Transverse colon (tissue), 4 donors: ENCODE data around the gene PTPRF. TPM values are rescaled to one million over a fixed set of nuclear protein-coding genes. Genes with fewer than 3 reads are reported as not detected.

Experiments used
- DNase-seq: peaks from one replicate; pipeline ENCODE4 v3.0.0-alpha.2; 2019
- H3K27ac ChIP-seq, 4 donors: fragments of 200-600 bp; sonication (generic); 2 replicates each; pipeline ENCODE4 v1.5.1; 2016 to 2018; ENCODE audit warnings: inconsistent platforms in 4 of 4
- H3K27me3 ChIP-seq: fragments of 200-600 bp; sonication (generic); 2 replicates; pipeline ENCODE4 v1.5.1; 2017; ENCODE audit warnings: inconsistent platforms
- H3K36me3 ChIP-seq, 4 donors: fragments of 200-600 bp; sonication (generic); 2 replicates each; pipeline ENCODE4 v1.5.1; 2017 to 2019; ENCODE audit warnings: inconsistent platforms in 4 of 4
- H3K4me1 ChIP-seq, 4 donors: fragments of 200-600 bp; sonication (generic); 2 replicates each; pipeline ENCODE4 v1.5.1; 2017 to 2020; ENCODE audit warnings: inconsistent platforms in 4 of 4
- H3K4me3 ChIP-seq, 4 donors: fragments of 200-600 bp; sonication (generic); 1 replicate in 1 of 4; 2 replicates in 3 of 4; pipeline versions ENCODE4 v1.5.1 to v1.6.1; 2017 to 2019; ENCODE audit warnings: inconsistent platforms in 4 of 4
- H3K9me3 ChIP-seq, 2 donors: fragments of 200-600 bp; sonication (generic); 2 replicates each; pipeline ENCODE4 v1.5.1; 2017 to 2019; ENCODE audit warnings: inconsistent platforms in 2 of 2
- EP300 ChIP-seq: sonication (generic); formaldehyde crosslinking; IDR thresholded peaks from one replicate; pipeline ENCODE4 v1.6.1; 2017; ENCODE audit warnings: antibody characterized with exemption, low read depth
- POLR2A ChIP-seq: fragments of 450-650 bp; IDR thresholded peaks from one replicate; pipeline ENCODE4 v1.6.1; 2016; ENCODE audit warnings: antibody characterized with exemption, mild to moderate bottlenecking, moderate library complexity
- POLR2AphosphoS5 ChIP-seq, 3 donors: sonication (generic); formaldehyde crosslinking; IDR thresholded peaks; one replicate each; pipeline ENCODE4 v1.6.1; 2016; ENCODE audit warnings: antibody characterized with exemption in 3 of 3
- WGBS, 2 donors: methylation state at CpG; one replicate each; pipeline ENCODE4 v1.1.5; 2018; ENCODE audit warnings: low coverage in 1 of 2; 5-methylcytosine and 5-hydroxymethylcytosine counted together
- in situ Hi-C, 4 donors: fragments of 200-750 bp; cut with MboI; loops; one replicate each; pipeline versions ENCODE4 v1.15.0 to v1.15.1; 2017; ENCODE audit warnings: low sequenced_read_pairs in 3 of 4, low pct_ligation_motif_present in 1 of 4, low pct_unique_long_range_greater_than_20kb in 1 of 4
- intact Hi-C: fragments of 100-400 bp; cut with DNase I; formaldehyde crosslinking; loops from one replicate; pipeline ENCODE4 v1.15.1; 2023; ENCODE audit warnings: low total_unique reads
- total RNA-seq, 4 donors: library from RNA; depleted of rRNA; stranded (reverse); fragments of >200 nt; gene quantifications; one replicate each; pipeline ENCODE4 v1.1.0, GENCODE V29; 2016
- TF ChIP-seq, protein P1 (sequence below), 5 experiments: fragments of 200-600 bp in 3 of 5; fragments of 450-650 bp in 2 of 5; sonication (generic) in 3 of 5; IDR thresholded peaks; 1 replicate in 2 of 5; 2 replicates in 3 of 5; pipeline ENCODE4 v1.5.1; 2016 to 2017; ENCODE audit warnings: antibody characterized with exemption in 5 of 5, inconsistent platforms in 3 of 5, mild to moderate bottlenecking in 2 of 5, moderate library complexity in 1 of 5

The PTPRF gene
- total RNA-seq, 4 donors from 2014 or later, result 278 to 549 (median 404) TPM

DNA sequence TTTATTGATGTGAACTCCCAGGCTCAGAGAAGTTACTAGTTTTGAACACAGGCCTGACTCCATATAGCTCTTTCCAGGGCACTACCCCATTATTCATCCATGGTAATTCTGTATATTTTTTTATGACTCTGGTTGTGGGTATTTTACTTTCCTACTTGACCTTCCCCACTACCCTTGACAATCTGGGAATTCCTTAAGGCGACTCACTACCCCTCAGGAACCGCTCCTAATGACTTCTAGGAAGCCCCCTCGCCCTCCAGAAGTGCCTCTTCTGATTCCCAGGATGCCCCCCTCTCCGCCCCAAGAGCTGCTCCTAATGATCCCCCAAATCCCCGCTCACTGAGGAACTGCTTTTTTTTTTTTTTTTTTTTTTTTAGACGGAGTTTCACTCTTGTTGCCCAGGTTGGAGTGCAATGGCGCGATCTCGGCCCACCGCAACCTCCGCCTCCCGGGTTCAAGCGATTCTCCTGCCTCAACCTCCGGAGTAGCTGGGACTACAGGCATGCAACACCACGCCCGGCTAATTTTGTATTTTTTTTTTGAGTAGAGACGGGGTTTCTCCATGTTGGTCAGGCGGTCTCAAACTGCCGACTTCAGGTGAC, 118.3 kb downstream of the PTPRF start:
- in situ Hi-C loops, result loop anchor here in 1 of 4 donors (25.0 kb wide), 1 partner anchor 212 kb away; no protein-coding TSS in a partner anchor
- H3K4me3 ChIP-seq, result peak overlapping the region; percentile 27 to 84 (median 68)
- 41 to 64% methylated on average over 3 to 13 of the region's 19 CpGs for WGBS, 2 donors

GRCh38 chr1:43650310-43651085, 119.8 kb downstream of the PTPRF start:
- in situ Hi-C loops, result no loop called here
- Histone ChIP-seq H3K4me1 (peaks cover 15 to 41% (median 18%) of the 10 kb centered on the region in 4 donors), H3K27ac (peak overlapping the region; percentile 93 to 94 (median 94)), H3K27me3 (no peaks in the 10 kb centered on the region), H3K4me3 (peak overlapping the region; percentile 62 to 84 (median 77)), H3K36me3 (peaks cover 0 to 20% (median 6%) of the 10 kb centered on the region in 4 donors), H3K9me3 (no peaks in the 10 kb centered on the region)
- 0 to 1% methylated on average over 1 to 33 of the region's 33 CpGs for WGBS, 2 donors
- intact Hi-C loops, result no loop called here
- peak; percentile 97 for DNase-seq
- TF ChIP-seq POLR2AphosphoS5 (IDR thresholded peaks at IDR 0.05) (peak; percentile 96 to 99 (median 97)), EP300 (no peak), POLR2A (peak; percentile 100)
- TF ChIP-seq, protein P1, sequence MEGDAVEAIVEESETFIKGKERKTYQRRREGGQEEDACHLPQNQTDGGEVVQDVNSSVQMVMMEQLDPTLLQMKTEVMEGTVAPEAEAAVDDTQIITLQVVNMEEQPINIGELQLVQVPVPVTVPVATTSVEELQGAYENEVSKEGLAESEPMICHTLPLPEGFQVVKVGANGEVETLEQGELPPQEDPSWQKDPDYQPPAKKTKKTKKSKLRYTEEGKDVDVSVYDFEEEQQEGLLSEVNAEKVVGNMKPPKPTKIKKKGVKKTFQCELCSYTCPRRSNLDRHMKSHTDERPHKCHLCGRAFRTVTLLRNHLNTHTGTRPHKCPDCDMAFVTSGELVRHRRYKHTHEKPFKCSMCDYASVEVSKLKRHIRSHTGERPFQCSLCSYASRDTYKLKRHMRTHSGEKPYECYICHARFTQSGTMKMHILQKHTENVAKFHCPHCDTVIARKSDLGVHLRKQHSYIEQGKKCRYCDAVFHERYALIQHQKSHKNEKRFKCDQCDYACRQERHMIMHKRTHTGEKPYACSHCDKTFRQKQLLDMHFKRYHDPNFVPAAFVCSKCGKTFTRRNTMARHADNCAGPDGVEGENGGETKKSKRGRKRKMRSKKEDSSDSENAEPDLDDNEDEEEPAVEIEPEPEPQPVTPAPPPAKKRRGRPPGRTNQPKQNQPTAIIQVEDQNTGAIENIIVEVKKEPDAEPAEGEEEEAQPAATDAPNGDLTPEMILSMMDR (IDR thresholded peaks at IDR 0.05), result no peak

More for the DNA sequence above, 118.3 kb downstream of the PTPRF start:
- Histone ChIP-seq H3K4me1 (peaks cover 15 to 40% (median 18%) of the 10 kb centered on the region in 4 donors), H3K36me3 (peaks cover 0 to 7% (median 3%) of the 10 kb centered on the region in 4 donors), H3K9me3 (no peaks in the 10 kb centered on the region), H3K27ac (peak overlapping the region; percentile 93 to 94 (median 94)), H3K27me3 (no peaks in the 10 kb centered on the region)
- TF ChIP-seq POLR2AphosphoS5 (IDR thresholded peaks at IDR 0.05) (no peak), EP300 (no peak), POLR2A (no peak)
- TF ChIP-seq, protein P1 (IDR thresholded peaks at IDR 0.05), result no peak
- intact Hi-C loops, result loop anchor here (5.0 kb wide), 1 partner anchor 122 kb away; no protein-coding TSS in a partner anchor
- DNase-seq, result peak; percentile 11

GRCh38 chr1:43651188-43651587, 120.5 kb downstream of the PTPRF start:
- H3K27me3 ChIP-seq, result no peaks in the 10 kb centered on the region
- peaks cover 0 to 27% (median 9%) of the 10 kb centered on the region in 4 donors for H3K36me3 ChIP-seq
- peak overlapping the region; percentile 62 to 84 (median 77) for H3K4me3 ChIP-seq
- peak overlapping the region; percentile 93 to 94 (median 94) for H3K27ac ChIP-seq
- intact Hi-C loops (no loop called here), in situ Hi-C loops (no loop called here)
- H3K9me3 ChIP-seq, result no peaks in the 10 kb centered on the region
- peaks cover 15 to 41% (median 18%) of the 10 kb centered on the region in 4 donors for H3K4me1 ChIP-seq
- 25 to 29% methylated on average over 4 to 6 of the region's 6 CpGs for WGBS, 2 donors
- no peak for DNase-seq
- TF ChIP-seq POLR2AphosphoS5 (IDR thresholded peaks at IDR 0.05) (no peak), EP300 (no peak), POLR2A (no peak)
- TF ChIP-seq, protein P1 (IDR thresholded peaks at IDR 0.05), result no peak

- Histone ChIP-seq H3K27ac (peak overlapping the region; percentile 93 to 94 (median 94)), H3K36me3 (peaks cover 0 to 34% (median 13%) of the 10 kb centered on the region in 4 donors), H3K4me3 (peak overlapping the region in 3 of 4 donors; percentile 62 to 84 (median 75)), H3K27me3 (no peaks in the 10 kb centered on the region), H3K9me3 (no peaks in the 10 kb centered on the region), H3K4me1 (peaks cover 15 to 41% (median 18%) of the 10 kb centered on the region in 4 donors)
- peak; percentile 24 for DNase-seq
- 43 to 74% methylated on average over 3 of the region's 3 CpGs for WGBS, 2 donors
- in situ Hi-C loops, result no loop called here
- TF ChIP-seq POLR2AphosphoS5 (IDR thresholded peaks at IDR 0.05) (no peak), POLR2A (no peak), EP300 (no peak)
- TF ChIP-seq, protein P1 (IDR thresholded peaks at IDR 0.05), result no peak
- intact Hi-C loops, result no loop called here
Observed at GRCh38 chr1:43651902-43652301, 121.2 kb downstream of the PTPRF start.
